ENCODE measurements around the gene ICA1.

ICA1 gene

DNA sequence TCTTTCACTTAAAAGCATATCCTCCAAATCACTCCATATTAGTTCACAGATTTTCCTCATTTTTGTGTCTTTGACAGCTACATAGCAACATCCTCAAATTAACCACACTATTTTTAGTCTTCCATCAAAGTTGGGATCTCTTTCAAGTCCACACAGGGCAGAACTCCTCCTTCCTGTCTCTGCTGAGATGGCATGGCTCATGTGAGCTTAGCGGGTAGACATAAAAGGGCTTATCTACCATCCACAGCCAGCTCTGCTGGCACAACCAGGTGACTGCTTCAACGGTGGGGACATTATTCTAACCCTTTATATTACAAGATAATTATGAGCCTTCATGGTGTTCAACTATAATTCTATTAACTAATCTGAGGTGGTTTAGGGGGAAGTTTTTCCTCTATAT, 35.5 kb downstream of the ICA1 start:
- no peak for ATAC-seq

- no peak for ATAC-seq
Observed at GRCh38 chr7:8221567-8221966, 40.4 kb downstream of the ICA1 start.

DNA sequence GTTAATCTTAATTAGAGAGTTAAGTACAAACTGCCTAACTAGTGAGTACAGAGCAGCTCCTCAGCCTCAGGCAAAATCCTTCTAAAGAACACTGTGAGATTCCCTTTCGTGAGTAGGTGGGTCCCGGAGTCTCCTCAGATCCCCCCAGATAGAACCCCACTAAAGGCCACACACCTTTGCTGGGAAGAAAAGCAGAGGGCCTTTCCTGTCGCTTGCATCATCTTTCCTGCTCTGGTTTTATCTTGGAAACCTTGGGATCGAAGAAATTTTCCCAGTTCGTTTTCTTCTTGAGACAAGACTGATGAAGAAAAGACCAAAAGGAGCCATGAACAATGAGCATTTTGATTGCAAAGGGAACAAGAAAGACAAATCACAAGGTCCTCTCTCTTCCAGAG, 40.9 kb downstream of the ICA1 start:
- no peak for ATAC-seq

- no peak for ATAC-seq
Observed at GRCh38 chr7:8220376-8221100, 41.4 kb downstream of the ICA1 start.

- ATAC-seq, result peak in 1 of 2 donors; percentile 36
Observed at GRCh38 chr7:8217200-8218068, 44.5 kb downstream of the ICA1 start.

DNA sequence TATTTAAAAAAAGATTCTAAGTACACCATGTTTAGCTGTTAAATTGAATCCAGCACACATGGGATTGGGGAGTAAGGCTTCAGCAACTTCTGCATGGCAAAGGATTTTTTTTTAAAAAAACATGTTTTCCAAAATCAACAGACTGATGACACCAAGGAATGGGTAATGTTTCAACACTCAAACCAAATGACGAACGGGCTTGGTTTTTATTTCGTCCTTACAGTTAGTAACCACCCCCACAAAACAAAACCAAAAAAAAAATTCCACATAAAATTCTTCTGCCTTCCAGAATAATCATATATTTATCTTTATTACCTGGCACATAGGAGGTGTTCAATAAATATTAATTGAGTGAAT, 45.7 kb downstream of the ICA1 start:
- ATAC-seq, result no peak

- no peak for ATAC-seq
Observed at GRCh38 chr7:8215648-8216333, 46.2 kb downstream of the ICA1 start.

- no peak for ATAC-seq
Observed at GRCh38 chr7:8214244-8214824, 47.6 kb downstream of the ICA1 start.

GRCh38 chr7:8213381-8213780, 48.6 kb downstream of the ICA1 start:
- ATAC-seq, result no peak

- no peak for ATAC-seq
Observed at GRCh38 chr7:8212638-8213037, 49.3 kb downstream of the ICA1 start.

- ATAC-seq, result no peak
Observed at GRCh38 chr7:8211725-8212096, 50.3 kb downstream of the ICA1 start.

DNA sequence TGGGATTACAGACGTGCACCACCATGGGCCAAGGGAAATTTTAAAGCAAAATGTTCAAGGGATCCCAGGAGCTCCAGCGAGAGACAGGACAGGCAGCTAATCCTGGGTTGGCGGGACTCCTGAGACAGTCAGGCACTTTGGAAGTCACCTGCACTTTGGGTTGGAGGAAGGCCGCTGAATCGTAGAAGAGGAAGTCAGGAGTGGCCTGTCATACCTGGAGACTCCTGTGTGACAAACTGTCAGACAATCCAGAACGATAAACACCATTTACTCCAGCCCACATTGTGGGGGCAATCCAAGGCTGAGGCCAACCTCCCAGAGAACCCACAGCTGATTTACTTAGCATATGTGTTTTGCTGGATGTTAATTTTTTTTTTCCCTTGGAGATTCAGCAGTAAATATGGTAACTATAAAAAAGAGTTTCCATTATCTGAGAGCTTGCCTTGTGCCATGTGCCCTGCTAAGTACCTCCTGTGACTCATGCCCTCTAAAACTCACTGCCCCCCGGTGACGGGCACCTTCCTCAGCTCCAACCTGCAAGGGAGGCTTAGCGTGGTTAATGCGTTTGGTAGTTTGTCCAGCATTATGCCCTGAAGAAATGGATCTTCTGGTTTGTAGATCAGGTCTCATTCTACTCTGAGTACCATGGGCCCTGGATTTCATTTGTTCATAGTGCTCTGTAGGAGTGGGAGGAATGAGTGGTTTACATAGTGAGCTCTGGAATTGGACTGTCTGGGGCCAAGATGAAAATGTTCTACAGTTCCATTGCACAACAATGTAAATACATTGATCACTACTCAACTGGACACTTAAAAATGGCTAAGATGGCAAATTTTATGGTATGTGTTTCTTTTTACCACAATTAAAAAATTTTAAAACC, 50.9 kb downstream of the ICA1 start:
- no peak for ATAC-seq

- no peak for ATAC-seq
Observed at GRCh38 chr7:8209353-8209752, 52.6 kb downstream of the ICA1 start.

DNA sequence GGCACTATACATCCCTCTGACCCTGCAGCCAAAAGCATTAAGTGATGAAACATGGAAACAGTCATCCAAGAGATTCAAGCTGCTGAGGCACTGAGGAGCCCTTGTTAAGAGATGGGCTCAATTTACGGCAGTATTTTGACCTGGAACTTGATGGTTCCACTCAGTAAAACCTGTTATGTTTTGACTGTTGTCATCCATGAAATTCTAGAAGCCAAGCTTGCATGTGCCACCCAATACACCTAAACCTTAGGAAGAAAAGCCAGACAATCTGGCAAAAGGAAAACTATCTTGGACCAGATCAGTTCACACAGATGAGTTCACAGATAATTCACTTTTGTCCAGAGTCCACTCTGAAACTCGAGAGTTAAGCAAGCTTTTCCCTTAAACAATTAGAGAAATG, 53.2 kb downstream of the ICA1 start:
- ATAC-seq, result no peak

DNA sequence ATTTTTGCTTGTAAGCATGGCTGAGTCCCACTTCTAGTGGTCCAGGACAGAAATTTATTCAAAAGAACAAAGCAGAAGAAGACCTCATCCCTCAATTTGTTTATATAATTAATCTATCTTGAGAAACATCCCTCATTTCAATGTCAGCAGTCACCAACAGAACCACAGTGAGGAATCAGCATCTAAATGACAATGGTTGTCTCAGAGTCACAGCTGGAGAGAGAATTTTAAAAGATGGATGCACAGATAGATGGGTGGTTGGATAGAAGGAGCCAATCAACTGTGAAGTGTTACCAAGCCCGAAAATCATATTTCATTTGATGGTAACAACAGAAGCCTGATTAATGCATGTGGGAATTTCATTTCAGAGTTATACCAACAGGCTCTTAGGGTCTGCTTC, 55.0 kb downstream of the ICA1 start:
- ATAC-seq, result no peak

GRCh38 chr7:8205537-8205936, 56.4 kb downstream of the ICA1 start:
- no peak for ATAC-seq

- no peak for ATAC-seq
Observed at GRCh38 chr7:8205031-8205387, 57.0 kb downstream of the ICA1 start.

- no peak for ATAC-seq
Observed at GRCh38 chr7:8204339-8205030, 57.5 kb downstream of the ICA1 start.

DNA sequence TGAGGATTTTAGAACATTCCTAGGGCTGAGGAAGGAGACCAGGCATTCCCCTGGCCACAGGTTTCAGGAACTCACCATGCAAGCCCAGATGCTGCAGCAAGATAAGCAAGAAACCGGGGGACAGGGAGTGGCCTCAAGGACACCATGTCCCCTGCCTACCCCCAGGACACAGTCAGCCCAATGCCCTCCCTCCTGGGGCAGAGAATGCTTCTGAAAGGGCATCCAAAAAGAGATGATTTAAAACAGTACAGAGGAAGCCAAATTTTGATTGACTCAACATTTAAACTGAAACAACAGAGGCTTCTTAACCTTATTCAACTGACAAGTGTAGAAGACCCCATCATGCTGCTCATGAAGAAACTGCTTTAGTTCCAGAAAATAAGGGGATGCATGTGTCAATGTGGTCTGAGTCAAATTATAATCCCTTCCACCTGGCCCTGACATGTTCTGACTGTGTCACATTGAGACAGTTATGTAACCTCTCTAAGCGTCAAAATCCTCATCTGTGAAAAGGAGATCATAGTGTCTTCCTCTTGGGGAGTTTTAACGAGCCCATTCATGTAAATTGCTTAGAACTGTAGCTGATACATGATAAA, 60.0 kb downstream of the ICA1 start:
- peak in 1 of 2 donors; percentile 7 for ATAC-seq

- ATAC-seq, result no peak
Observed at GRCh38 chr7:8200717-8201116, 61.2 kb downstream of the ICA1 start.

DNA sequence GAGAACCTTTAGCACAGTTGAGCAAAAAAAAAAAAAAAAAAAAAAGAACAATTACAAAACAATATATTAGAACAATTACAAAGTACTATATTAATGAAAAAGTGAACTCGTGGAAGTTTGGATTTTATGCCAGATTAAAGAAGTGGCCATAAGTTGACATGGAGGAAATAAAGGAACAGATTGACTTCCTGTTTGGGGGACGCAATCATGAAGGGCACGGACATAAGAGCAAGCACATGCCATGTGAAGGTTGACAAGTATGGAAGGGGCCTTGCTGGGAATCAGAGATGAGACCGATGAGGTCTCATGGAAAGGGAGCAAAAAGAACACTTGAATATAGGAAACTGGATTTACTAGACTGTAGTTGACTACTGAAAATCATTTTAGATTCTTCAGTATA, 61.7 kb downstream of the ICA1 start:
- no peak for ATAC-seq
